GM18868 (cell line): Measurements from ENCODE around the gene TMEM8B.

Experiments used
- ATAC-seq: cut with Tn5 transposase; IDR thresholded peaks from one replicate; pipeline ENCODE4 v1.9.1; 2021; ENCODE audit warnings: mild to moderate bottlenecking, moderate library complexity; ENCODE audit not compliant: unreplicated experiment

The TMEM8B gene

DNA sequence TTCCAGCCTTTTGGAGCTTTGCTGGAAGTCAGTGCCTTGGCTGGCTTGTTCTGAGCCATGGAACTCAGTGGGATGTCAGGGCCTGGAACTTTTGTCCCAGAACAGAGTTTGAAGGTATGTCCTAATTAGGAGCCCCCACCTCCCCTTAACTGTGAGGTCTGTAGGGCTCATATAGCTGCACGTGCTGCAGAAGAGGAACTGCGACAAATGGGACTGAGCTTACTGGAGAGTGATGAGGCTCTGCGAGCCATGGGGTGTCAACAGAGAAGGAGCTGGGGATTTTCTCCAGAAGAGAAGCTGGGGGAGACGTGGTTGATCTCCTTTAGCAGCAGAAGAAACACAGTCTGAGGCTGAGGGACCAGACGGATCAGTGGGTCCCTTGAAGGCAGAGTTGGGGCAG is 10.9 kb downstream of the TMEM8B start:
- no peak for ATAC-seq

DNA sequence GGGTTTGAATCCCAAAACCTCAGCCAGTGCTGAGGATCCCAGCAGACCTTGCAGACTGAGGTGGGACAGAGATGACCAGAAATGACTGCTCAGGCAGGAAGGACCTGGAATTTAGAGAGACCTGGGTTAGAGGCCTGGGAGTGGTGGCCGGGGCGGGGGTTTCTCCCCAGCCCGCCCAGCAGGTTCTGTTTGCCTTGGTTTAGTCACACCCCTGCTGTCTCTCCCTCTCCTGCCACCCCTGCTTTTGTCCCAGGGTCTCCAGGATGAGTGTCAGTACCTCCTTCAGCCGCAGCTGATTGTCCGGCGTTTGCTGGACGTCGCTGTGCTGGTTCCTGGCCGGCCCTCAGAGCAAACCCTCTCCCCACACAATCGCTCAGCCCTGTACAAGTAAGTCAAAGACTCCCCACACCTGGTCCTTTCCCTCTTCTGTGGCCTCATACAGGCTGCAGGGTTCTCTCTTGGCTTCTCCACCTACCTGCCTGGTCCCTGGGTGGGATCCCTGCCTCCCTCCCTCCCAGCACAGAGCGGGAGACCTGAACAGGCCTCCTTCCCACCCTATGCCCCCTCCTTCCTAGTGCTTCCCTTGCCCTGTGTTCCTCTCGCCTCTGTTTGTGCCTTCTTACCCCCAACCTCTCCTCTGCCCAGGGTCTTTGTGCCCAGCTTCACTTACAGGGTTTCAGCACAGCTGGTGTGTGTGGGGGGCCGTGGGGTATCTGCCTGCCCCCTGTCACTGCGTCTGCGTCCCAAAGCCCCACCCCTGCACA is 12.0 kb downstream of the TMEM8B start:
- ATAC-seq: no peak

DNA sequence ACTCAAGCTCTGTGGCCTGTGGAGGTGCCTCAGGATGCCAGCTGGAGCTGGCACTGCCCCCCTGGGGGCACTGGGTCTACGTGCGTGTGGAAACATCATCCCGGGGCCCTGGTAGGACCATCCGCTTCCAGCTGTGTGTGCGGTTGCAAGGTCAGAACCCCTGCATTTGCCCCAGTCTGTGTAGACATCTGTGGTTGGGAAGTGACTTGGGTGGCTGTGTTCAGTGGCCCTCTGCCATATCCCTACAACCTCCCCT is 12.5 kb downstream of the TMEM8B start:
- ATAC-seq: no peak

DNA sequence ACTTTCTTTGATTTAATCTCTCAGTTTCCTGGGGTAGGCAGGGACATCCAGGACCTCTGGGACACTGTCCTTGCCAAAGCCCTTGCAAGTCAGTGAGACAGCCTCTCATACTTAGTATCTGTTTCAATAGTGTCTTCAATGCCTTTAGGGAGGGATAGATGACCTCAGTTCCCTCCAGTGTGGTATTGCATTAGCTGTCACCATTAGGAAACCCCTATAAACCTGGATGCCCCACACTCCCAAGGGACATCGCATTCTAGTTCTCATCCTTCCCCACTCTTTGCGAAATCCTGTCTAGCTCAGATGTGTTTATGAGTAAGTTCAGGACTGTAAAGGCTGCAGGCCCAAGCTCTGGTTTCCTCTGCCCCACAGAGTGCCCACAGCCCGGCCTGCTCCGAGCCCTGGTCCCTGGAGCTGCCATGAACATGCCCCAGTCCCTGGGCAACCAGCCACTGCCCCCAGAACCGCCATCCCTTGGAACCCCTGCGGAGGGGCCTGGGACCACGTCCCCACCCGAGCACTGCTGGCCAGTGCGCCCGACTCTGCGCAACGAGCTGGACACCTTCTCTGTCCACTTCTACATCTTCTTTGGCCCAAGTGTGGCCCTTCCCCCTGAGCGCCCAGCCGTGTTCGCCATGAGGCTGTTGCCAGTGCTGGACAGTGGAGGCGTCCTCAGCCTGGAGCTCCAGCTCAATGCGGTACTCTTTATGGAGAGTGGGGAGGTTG is 13.2 kb downstream of the TMEM8B start:
- ATAC-seq: no peak

DNA sequence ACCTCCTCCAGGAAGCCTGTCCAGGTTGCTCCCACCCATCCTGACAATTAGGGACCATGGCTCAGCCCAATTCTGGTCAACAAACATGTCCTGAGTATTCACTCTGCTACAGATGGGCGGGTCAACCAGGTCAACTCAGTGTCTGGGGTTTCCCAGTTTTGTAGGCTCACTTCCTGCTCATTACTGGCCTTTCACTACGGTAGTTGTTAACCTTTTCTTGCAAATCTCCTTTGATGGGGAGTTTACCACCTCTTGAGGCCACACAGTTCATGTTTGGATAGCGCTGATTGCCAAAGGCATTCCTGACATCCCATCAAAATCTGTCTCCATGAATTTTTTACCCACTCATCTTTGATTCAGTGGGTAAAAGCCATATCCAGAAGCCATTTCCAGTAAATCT is 13.8 kb downstream of the TMEM8B start:
- ATAC-seq: no peak

DNA sequence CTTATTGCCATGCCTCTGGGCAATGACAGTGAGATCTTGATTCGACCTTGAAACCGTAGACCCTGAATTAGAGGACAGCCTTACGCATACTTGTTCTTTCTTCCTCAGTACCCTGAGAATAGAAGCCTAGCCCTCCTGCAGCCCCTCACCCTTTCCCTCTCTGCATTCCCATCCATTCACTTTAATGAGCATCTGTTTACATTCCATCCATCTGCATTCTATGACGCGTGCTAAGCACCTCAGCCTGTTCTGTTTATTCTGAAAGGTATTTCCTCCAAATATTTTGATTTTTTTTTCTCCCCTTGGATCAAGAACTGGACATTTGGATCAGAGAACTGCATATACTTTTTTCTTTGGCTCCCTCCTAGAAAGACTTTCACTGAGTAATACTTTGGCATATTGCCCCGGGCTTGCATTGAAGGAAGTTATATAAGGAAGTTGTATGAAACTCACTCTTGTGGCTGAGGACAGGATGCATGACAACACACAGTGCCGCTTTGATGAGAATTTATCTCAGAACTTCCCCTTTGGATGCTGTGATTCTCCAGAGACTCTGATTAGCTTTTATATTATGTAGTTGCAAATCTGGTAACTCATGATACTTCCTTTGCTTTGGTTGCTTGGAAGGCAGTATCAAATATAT is 15.7 kb downstream of the TMEM8B start:
- ATAC-seq: peak; percentile 41

DNA sequence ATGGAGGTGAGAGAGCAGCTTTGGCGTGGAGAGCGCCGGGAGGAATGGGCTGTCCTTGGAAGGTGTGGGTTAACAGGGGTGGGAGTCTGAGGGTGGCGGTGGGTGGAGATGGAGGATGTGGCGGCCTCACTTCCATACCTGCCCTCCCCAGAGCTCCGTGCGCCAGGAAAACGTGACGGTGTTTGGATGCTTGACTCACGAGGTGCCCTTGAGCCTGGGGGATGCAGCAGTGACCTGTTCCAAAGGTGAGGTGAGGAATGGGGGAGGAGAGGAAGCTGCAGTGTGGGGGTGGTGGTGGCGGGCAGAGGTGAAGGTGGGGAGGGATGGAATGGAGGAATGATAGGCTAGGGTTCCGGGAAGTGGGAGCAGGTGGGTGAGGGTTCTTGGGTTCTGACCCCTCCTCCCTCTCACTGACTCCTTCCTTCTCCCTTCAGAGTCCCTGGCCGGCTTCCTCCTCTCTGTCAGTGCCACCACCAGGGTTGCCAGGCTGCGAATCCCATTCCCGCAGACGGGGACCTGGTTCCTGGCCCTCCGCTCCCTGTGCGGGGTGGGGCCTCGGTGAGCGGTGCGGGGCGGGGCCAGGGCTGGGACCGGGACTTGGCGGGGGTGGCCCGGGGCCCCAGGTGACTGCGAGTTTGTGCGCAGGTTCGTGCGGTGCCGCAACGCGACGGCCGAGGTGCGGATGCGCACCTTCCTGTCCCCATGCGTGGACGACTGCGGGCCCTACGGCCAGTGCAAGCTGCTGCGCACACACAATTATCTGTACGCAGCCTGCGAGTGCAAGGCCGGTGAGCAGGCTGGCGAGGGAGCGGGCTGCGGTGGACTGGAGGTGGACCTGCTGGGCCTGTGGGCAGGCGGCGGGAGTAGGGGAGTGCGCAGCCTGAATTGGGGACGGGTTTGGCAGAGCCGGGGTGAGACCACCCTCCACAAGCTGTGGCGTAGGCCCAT is 17.1 kb downstream of the TMEM8B start:
- ATAC-seq: no peak

DNA sequence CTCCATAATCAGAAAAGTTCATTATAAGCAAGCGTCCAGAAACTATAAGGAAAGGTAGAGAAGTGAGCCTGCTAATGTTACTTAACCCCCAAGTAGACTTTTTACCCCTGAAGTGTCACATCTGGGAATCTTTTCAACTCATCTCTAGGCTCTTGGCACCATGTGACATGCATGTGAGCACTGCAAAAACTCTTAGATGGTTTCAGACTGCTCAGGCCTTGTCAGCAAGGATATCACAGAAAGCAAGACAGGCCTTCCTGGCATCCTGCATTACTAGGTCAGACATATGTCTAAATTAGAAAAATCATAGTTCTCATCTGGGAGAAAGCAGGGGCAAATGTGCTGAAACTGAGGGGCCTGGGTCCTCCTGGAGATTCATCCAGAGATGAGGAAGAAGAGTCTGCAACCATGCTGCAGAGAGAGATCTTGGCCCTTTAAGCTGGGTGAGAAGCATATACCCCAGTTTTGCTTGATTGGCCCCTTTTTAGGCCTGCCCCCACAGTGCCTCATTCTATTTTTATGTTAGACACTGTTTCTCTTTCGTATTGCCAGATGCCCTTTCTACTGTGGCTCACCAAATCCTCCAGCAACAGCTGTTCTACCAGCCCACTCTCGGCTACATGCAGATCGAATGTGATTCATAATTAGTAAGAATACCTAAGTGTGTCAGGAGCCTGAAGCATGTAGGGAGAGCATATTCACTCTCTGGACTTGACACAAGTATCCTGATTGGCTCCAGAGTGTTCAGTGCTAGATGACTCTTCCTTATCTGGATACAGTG is 19.0 kb downstream of the TMEM8B start:
- peak; percentile 90 for ATAC-seq

DNA sequence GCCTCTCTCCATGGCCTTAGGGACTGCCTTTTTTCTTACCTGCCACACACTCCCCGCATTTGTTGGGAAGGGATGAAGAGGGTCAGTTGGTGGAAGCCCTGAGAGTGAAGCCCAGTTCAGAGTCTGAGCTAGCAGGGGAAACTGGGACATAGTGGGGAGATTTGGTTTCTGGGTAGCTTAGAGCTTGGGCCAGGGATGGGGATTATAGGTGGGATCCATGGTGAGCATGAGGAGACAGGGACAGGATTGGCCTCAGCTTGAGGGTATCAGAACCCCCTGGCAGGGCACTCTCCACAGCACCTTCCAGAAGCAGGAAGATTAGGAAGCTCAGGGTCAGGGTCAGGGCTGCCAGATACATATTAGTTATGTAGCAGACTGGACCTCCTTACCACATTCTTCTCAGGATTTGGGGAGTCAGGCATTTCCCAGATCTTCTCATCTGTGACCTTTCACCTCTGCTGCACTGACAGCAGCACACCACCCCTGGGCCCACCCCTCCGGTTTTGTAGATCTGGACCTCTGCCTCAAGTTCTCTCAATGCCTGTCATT is 23.3 kb downstream of the TMEM8B start:
- ATAC-seq: no peak

DNA sequence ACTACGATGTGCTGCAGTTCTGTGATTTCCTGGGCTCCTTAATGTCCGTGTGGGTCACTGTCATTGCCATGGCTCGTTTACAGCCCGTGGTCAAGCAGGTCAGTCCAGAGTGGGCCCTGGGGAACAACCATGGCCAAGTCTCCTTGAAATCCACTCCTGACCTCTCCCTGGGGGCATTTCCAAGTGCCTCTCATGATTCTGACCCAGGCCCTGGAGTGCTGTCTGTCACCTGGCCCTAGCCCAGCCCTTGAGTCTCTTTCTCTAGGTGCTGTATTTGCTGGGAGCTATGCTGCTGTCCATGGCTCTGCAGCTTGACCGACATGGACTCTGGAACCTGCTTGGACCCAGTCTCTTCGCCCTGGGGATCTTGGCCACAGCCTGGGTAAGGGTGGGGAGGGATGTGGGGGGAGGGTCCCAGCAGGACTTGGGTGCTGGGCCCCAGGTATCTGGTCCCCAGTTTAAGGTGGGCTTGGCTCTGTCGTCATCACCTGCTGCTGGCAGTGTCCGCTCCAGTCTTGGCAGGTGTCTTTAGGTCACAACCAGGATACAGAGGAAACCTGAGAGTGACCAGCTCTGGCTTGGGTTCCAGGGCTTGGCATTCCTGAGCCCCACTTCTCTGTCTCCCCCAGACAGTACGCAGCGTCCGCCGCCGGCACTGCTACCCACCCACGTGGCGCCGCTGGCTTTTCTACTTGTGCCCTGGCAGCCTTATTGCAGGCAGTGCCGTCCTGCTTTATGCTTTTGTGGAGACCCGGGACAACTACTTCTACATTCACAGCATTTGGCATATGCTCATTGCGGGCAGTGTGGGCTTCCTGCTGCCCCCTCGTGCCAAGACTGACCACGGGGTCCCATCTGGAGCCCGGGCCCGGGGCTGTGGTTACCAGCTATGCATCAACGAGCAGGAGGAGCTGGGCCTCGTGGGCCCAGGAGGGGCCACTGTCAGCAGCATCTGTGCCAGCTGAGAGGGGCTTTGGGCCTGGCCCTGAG is 24.1 kb downstream of the TMEM8B start:
- ATAC-seq: no peak

DNA sequence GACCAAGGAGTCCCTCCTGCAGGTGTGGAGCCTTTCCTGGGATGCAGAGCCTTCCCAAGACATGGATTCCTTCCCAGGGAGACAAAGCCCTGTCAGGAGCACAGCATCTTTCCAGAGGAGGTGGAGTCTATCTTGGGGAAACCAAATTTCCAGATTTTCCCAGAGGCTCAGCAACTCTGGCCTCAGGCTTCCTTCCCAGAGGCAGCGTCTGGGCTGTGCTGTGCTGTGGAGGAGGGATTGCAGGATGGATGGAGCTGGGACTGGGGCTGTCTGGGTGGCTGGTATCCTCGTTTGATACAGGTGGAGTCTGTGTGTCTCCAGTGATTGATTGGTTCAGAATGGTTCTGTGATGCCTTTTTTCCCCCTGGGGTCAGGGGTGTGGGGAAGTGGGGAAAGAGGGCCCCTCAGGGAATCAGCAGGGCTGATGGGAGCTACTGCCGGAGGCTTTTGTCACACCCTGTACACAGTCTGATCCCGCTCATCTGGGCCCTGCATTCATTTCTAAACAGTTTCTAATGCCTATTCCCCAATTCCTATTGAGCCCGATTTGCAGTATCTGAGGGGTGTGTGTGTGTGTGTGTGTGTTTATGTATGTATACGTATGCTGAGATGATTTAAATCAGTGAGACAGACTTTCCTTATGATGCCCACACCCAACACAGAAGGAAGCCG is 25.2 kb downstream of the TMEM8B start:
- ATAC-seq: no peak

DNA sequence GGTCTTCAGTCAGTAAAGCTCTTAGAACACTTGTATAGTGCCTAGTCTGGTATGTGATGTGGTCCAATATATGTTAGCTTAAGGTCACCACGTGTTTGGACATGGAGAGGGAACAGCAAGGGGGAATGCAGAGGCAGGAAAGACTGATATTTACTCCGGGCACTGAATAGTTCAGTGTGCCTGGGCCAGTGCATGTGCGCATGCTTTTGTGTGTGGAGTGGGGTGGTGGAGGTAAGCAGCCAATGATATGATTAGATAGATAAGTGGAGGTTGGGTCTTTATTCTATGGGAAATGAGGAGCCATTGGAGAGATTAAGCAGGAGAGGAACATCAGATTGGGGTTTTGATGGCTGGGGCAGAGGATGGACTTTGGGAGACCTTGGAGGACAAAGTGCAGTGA is 27.2 kb downstream of the TMEM8B start:
- ATAC-seq: no peak

DNA sequence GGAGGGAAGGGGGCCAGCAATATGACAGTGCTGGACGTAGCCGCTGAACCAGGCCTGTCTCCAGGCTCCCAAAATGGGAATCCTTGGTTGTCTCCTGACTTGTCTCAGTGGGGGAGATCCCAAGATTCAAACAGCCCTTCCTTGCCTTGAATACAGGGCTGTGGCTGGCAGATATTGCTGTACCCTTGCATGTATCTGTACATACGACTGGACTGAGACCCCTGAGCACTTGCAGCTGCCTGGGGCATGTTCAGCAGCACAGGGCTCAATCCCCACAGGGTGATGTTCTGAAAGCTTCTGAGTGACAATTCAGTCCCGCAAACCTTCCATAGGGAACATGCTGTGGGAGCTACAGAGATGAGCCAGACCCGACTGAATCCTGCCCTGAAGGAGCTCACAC is 27.9 kb downstream of the TMEM8B start:
- no peak for ATAC-seq

DNA sequence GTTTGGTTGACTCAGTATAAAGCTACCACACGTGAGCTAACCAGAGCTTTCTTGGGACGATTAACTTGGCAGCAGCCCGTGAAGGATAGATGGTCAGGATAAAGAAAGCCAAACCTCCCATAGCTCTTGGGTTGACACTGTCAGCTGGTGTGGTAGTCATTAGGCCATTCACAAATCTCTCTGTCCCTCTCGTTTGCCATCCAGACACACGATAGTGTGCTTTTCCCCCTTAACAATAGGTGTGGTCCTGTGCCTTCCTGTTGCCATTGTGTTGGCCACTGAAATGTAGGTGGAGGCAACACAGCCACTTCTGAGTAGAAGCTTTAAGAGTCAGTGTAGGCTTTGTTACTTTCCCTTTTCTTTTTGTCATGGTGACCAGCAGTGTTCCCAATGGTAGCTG is 29.4 kb downstream of the TMEM8B start:
- no peak for ATAC-seq

DNA sequence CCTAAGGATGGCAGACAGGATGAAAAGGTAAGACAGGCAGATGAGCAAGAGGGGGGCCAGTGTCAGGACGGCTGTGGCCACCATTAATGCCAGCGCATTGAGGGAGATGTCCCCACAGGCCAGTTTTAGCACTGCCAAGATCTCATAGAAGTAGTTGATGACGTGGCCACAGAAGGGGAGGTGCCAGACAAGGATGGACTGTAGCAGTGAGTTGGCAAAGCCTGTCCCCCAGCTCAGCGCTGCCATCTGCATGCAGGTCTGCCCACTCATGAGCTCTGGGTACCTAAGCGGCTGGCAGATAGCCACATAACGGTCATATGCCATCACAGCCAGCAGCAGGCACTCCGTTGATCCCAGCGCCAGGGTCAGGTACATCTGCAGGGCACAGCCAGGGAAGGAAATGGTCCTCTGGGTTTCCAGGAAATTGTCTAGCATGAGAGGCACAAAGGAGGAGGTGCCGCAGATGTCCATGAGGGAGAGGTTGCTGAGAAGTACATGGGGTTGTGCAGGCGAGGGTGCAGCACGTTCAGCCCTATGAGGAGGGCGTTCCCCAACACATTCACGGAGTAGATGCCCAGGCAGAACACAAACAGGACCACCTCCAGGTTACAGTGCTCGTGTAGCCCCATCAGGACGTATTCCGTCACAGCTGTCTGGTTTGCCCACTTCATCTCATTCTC is 30.4 kb downstream of the TMEM8B start:
- ATAC-seq: no peak

DNA sequence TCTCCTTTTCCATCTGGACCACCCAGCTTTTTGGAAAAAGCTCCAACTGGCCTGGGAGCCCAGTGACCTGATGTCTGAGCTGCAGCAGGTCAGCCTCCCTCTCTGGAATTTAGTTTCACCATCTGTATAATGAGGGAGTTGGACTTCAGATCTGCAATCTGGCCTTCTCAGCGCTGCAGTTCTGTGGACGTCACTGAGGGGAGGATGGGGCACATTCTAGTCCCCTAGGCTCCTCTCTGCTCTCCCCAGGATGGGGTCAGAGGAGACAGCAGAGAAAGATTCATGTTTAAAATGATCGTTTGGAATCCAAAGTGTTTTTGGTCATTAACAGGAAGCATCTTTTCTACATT is 30.9 kb downstream of the TMEM8B start:
- no peak for ATAC-seq

DNA sequence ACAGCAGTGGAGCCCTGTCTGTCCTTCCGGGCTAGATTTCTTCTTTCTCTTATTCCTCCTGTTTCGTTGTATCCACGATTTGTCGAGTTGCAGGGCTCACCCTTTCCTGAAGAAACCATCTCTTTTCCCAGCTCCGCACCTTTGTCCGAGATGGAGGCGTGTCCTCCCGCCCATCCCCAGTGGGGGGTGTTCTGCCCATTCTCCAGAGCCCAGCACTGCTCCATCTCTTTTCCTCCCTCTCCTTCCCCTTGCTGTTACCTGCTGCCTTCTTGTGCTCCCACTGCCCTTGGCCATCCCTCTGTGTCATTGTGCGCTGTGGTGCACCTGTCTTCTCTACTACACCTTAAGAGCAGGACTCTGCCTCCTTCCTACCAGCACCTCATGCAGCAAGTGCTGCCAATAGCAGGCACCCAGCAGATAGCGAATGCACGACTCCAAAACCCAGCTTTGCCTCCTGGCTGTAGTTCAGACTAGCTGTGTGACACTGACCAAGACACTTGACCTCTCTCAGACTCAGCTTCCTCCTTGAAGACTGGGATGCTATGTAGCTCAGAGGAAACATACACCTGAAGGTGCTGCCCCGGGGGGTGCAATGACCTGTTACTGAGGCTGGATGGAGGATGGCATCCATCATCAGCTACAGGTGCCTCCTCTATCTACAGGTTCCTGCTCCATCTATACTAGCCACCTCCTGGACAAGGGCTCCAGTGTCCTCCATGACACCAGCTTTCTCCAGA is 32.3 kb downstream of the TMEM8B start:
- ATAC-seq: no peak
